Astrocyte (in vitro differentiated cells and primary cell): ENCODE measurements around the gene HEATR3. TPM values are rescaled to one million over a fixed set of nuclear protein-coding genes. Genes with fewer than 3 reads are reported as not detected.
A peak's percentile ranks its signal among the peaks of the same experiment; 100 is the strongest.

Experiments used
- DNase-seq: peaks from one replicate; pipeline ENCODE4 v3.0.0-alpha.2; 2010; ENCODE audit warnings: low read depth
- FAIRE-seq: peaks from 2 replicates; lab custom pipeline; 2011; peaks lifted over from hg19 to GRCh38; lab: Jason Lieb, UNC
- H2AFZ ChIP-seq: 2 replicates; pipeline ENCODE4 v1.6.0; 2012; ENCODE audit warnings: low read depth, low read length, inconsistent platforms
- H3K27ac ChIP-seq: 2 replicates; pipeline ENCODE4 v1.5.1; 2011; ENCODE audit warnings: low read depth, low read length, inconsistent platforms
- H3K27me3 ChIP-seq: 2 replicates; pipeline ENCODE4 v1.6.0; 2011; ENCODE audit warnings: low read length, inconsistent platforms; ENCODE audit not compliant: insufficient read depth
- H3K36me3 ChIP-seq: 2 replicates; pipeline ENCODE4 v1.5.1; 2011; ENCODE audit warnings: low read length, inconsistent platforms; ENCODE audit not compliant: insufficient read depth
- H3K4me1 ChIP-seq: 2 replicates; pipeline ENCODE4 v1.5.1; 2011; ENCODE audit warnings: low read length, inconsistent platforms; ENCODE audit not compliant: insufficient read depth
- H3K4me2 ChIP-seq: 2 replicates; pipeline ENCODE4 v1.6.0; 2012; ENCODE audit warnings: low read length, inconsistent platforms
- H3K4me3 ChIP-seq: 2 replicates; pipeline ENCODE4 v1.5.1; 2011; ENCODE audit warnings: low read depth, mild to moderate bottlenecking, low read length, inconsistent platforms; ENCODE audit not compliant: insufficient read depth
- H3K79me2 ChIP-seq: 2 replicates; pipeline ENCODE4 v1.6.0; 2012; ENCODE audit warnings: mild to moderate bottlenecking, low read length, inconsistent platforms; ENCODE audit not compliant: insufficient read depth
- H3K9ac ChIP-seq: 2 replicates; pipeline ENCODE4 v1.6.0; 2012; ENCODE audit warnings: mild to moderate bottlenecking, low read length, inconsistent platforms
- H3K9me3 ChIP-seq: 2 replicates; pipeline ENCODE4 v1.5.1; 2012; ENCODE audit warnings: low read depth, mild to moderate bottlenecking, low read length, inconsistent platforms; ENCODE audit not compliant: insufficient read depth
- H4K20me1 ChIP-seq: 2 replicates; pipeline ENCODE4 v1.6.0; 2012; ENCODE audit warnings: low read length, inconsistent platforms; ENCODE audit not compliant: insufficient read depth
- H3K27ac Mint-ChIP-seq: one replicate; pipeline ENCODE4 v1.8.0; 2021; ENCODE audit warnings: mild to moderate bottlenecking, mixed read lengths; ENCODE audit not compliant: unreplicated experiment
- H3K27me3 Mint-ChIP-seq: one replicate; pipeline ENCODE4 v1.8.0; 2021; ENCODE audit warnings: low read depth, mixed read lengths; ENCODE audit not compliant: unreplicated experiment
- H3K36me3 Mint-ChIP-seq: one replicate; pipeline ENCODE4 v1.8.0; 2021; ENCODE audit warnings: low read depth, mixed read lengths; ENCODE audit not compliant: unreplicated experiment
- H3K4me1 Mint-ChIP-seq: one replicate; pipeline ENCODE4 v1.8.0; 2021; ENCODE audit warnings: low read depth, mixed read lengths; ENCODE audit not compliant: unreplicated experiment
- H3K4me3 Mint-ChIP-seq: one replicate; pipeline ENCODE4 v1.8.0; 2021; ENCODE audit warnings: mild to moderate bottlenecking, moderate library complexity, mixed read lengths; ENCODE audit not compliant: unreplicated experiment
- H3K9me3 Mint-ChIP-seq: one replicate; pipeline ENCODE4 v1.8.0; 2021; ENCODE audit warnings: mild to moderate bottlenecking, mixed read lengths; ENCODE audit not compliant: unreplicated experiment
- EZH2 ChIP-seq: IDR thresholded peaks from 2 replicates; pipeline ENCODE4 v1.6.1; 2012; ENCODE audit warnings: mild to moderate bottlenecking, low read length, inconsistent platforms; ENCODE audit not compliant: insufficient read depth
- total RNA-seq: library from RNA; stranded (reverse); gene quantifications from 2 replicates; pipeline ENCODE4 v1.2.1, GENCODE V29; 2021
- TF ChIP-seq, protein P1 (sequence below): IDR thresholded peaks from 2 replicates; pipeline ENCODE4 v1.5.1; 2011; ENCODE audit warnings: low read depth, mild to moderate bottlenecking, inconsistent platforms, low read length, moderate library complexity; ENCODE audit not compliant: insufficient read depth

The HEATR3 gene
- total RNA-seq, 1 donor from 2014 or later: 26.8 TPM

DNA sequence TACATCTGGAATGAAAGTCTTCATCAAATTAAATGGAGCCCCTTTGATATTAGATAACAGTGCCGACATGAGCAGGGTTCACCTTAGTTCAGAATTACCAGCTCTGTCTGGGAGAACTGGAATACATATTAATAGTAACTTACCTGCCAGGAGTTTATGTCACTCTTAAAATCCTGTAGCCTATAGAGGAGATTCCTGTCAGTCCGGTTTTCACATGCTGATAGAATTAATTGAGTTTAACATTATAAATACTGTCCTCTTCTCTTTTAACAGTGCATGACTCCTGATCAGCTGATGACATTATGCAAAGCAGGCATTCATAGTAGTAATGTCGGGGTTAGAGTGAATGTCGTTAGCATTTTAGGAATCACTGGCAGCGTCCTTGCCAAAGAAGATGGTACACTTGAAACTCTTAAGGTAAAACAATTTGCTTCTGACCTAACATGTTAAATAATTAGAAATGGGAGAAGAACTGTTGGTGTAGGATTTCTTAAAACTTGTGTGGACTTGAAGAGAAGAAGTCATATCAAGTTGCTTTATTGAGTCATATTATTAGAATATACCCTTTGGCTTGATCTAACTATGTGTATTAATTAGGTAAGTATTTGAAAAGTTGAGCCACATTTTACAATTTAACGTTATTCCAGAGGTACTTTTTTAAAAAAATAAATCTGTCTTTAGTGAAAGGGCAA, 34.3 kb downstream of the HEATR3 start:
- Histone ChIP-seq H3K9me3 (no peaks in the 10 kb centered on the region), H3K79me2 (no peaks in the 10 kb centered on the region), H3K36me3 (peaks cover 24% of the 10 kb centered on the region), H3K27me3 (no peaks in the 10 kb centered on the region), H3K4me2 (no peak overlapping the region), H3K4me3 (no peak overlapping the region), H4K20me1 (no peaks in the 10 kb centered on the region), H3K9ac (no peak overlapping the region), H3K4me1 (peaks cover 19% of the 10 kb centered on the region), H2AFZ (no peak overlapping the region), H3K27ac (no peak overlapping the region)
- FAIRE-seq: no peak
- TF ChIP-seq, protein P1, sequence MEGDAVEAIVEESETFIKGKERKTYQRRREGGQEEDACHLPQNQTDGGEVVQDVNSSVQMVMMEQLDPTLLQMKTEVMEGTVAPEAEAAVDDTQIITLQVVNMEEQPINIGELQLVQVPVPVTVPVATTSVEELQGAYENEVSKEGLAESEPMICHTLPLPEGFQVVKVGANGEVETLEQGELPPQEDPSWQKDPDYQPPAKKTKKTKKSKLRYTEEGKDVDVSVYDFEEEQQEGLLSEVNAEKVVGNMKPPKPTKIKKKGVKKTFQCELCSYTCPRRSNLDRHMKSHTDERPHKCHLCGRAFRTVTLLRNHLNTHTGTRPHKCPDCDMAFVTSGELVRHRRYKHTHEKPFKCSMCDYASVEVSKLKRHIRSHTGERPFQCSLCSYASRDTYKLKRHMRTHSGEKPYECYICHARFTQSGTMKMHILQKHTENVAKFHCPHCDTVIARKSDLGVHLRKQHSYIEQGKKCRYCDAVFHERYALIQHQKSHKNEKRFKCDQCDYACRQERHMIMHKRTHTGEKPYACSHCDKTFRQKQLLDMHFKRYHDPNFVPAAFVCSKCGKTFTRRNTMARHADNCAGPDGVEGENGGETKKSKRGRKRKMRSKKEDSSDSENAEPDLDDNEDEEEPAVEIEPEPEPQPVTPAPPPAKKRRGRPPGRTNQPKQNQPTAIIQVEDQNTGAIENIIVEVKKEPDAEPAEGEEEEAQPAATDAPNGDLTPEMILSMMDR: no peak
- TF ChIP-seq EZH2: no peak
- Mint-ChIP-seq H3K4me1 (peaks cover 6% of the 10 kb centered on the region), H3K4me3 (no peak overlapping the region), H3K36me3 (peaks cover 2% of the 10 kb centered on the region), H3K27ac (no peak overlapping the region), H3K9me3 (no peaks in the 10 kb centered on the region), H3K27me3 (no peaks in the 10 kb centered on the region)
- DNase-seq: no peak

DNA sequence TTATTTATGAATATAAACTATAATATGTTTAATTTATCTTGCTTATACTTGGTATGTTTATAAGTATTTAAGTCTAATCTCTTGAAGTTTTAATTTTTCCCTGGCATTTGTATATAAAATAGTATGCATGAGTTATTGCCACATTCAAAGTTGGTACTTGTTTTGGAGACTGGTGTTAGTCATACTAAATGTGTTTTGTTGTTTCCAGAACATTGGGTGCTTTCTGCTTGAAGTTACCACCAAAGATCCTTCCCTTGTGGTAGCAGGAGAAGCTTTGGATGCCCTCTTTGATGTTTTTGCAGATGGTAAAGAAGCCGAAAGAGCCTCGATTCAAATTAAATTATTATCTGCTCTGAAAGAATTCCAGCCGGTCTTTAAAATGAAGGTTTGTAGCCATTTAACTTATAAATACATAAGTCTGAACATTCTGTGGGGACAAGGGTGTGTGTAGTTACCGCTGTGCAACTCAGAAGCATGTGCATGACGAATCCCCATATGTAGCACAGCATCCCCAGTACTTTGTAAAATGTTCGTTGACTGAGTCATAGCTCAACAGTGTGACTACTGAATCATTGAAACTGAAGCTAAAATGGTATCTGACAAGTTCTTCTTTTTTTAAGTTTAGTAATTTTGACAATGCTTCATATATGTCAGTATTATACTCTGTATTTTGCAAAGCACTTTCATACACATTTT, 36.4 kb downstream of the HEATR3 start:
- H3K4me1 ChIP-seq: peaks cover 12% of the 10 kb centered on the region
- H3K9ac ChIP-seq: peak overlapping the region; percentile 37
- H4K20me1 ChIP-seq: no peaks in the 10 kb centered on the region
- H3K36me3 ChIP-seq: peaks cover 27% of the 10 kb centered on the region
- FAIRE-seq: peak; percentile 90
- H3K9me3 ChIP-seq: no peaks in the 10 kb centered on the region
- H3K79me2 ChIP-seq: no peaks in the 10 kb centered on the region
- peak overlapping the region; percentile 48 for H3K4me2 ChIP-seq
- H3K9me3 Mint-ChIP-seq: no peaks in the 10 kb centered on the region
- peaks cover 4% of the 10 kb centered on the region for H3K36me3 Mint-ChIP-seq
- no peaks in the 10 kb centered on the region for H3K27me3 Mint-ChIP-seq
- H3K4me1 Mint-ChIP-seq: peaks cover 5% of the 10 kb centered on the region
- no peak overlapping the region for H2AFZ ChIP-seq
- no peak for TF ChIP-seq EZH2
- TF ChIP-seq, protein P1: no peak
- peak; percentile 76 for DNase-seq
- peak overlapping the region; percentile 77 for H3K27ac ChIP-seq
- peak overlapping the region; percentile 18 for H3K27ac Mint-ChIP-seq
- H3K27me3 ChIP-seq: no peaks in the 10 kb centered on the region
- no peak overlapping the region for H3K4me3 Mint-ChIP-seq
- no peak overlapping the region for H3K4me3 ChIP-seq

DNA sequence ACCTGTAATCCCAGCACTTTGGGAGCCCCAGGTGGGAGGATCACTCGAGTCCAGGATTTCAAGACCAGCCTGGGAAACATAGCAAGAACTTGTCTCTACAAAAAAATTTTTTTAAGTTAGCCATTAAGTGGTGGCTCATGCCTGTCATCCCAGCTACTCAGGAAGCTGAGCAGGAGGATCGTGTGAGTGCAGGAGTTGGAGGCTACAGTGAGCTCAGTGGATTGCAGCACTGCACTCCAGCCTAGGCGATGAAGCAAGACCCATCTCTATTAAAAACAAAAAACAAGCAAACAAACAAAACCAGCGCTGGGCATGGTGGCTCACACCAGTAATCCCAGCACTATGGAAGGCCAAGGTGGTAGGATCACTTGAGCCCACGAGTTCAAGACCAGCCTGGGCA, 38.0 kb downstream of the HEATR3 start:
- peaks cover 8% of the 10 kb centered on the region for H3K4me1 ChIP-seq
- no peaks in the 10 kb centered on the region for H3K9me3 ChIP-seq
- no peaks in the 10 kb centered on the region for H3K9me3 Mint-ChIP-seq
- peaks cover 4% of the 10 kb centered on the region for H3K36me3 Mint-ChIP-seq
- FAIRE-seq (no peak), DNase-seq (no peak)
- TF ChIP-seq, protein P1: no peak
- no peak for TF ChIP-seq EZH2
- H4K20me1 ChIP-seq: no peaks in the 10 kb centered on the region
- no peak overlapping the region for H2AFZ ChIP-seq
- H3K4me2 ChIP-seq: no peak overlapping the region
- H3K4me3 Mint-ChIP-seq: no peak overlapping the region
- peaks cover 5% of the 10 kb centered on the region for H3K4me1 Mint-ChIP-seq
- H3K79me2 ChIP-seq: no peaks in the 10 kb centered on the region
- no peak overlapping the region for H3K9ac ChIP-seq
- no peaks in the 10 kb centered on the region for H3K27me3 Mint-ChIP-seq
- H3K4me3 ChIP-seq: no peak overlapping the region
- no peak overlapping the region for H3K27ac Mint-ChIP-seq
- peaks cover 27% of the 10 kb centered on the region for H3K36me3 ChIP-seq
- no peaks in the 10 kb centered on the region for H3K27me3 ChIP-seq
- H3K27ac ChIP-seq: no peak overlapping the region
